Mesendoderm (in vitro differentiated cells): Measurements from ENCODE around the gene PDIA5.

ENCODE experiments used
- DNase-seq: peaks from one replicate; pipeline ENCODE4 v3.0.0; 2013
- H2AK5ac ChIP-seq: 2 replicates; pipeline ENCODE4 v1.6.1; 2013; ENCODE audit warnings: low read length, inconsistent platforms
- H2BK120ac ChIP-seq: 2 replicates; pipeline ENCODE4 v1.6.1; 2013; ENCODE audit warnings: low read depth, mild to moderate bottlenecking, low read length, moderate library complexity, mixed read lengths
- H2BK15ac ChIP-seq: replicated peaks from 2 replicates; pipeline ENCODE4 v1.6.1; 2013; ENCODE audit warnings: low read depth, mild to moderate bottlenecking, moderate library complexity
- H2BK5ac ChIP-seq: 2 replicates; pipeline ENCODE4 v1.6.1; 2013; ENCODE audit warnings: low read length, inconsistent platforms
- H3K18ac ChIP-seq: 2 replicates; pipeline ENCODE4 v1.6.1; 2013; ENCODE audit warnings: mild to moderate bottlenecking, low read length, mixed read lengths
- H3K23ac ChIP-seq: one replicate; pipeline ENCODE4 v1.6.1; 2013; ENCODE audit warnings: low read length
- H3K27ac ChIP-seq: 2 replicates; pipeline ENCODE4 v1.5.1; 2013; ENCODE audit warnings: low read depth, mild to moderate bottlenecking, inconsistent platforms, low read length, moderate library complexity
- H3K27me3 ChIP-seq: 2 replicates; pipeline ENCODE4 v1.6.1; 2013; ENCODE audit warnings: low read length, control low read depth, mild to moderate bottlenecking, inconsistent platforms; ENCODE audit not compliant: insufficient read depth, poor library complexity
- H3K36me3 ChIP-seq: 2 replicates; pipeline ENCODE4 v1.6.1; 2013; ENCODE audit warnings: low read length, inconsistent platforms; ENCODE audit not compliant: control insufficient read depth, insufficient read depth
- H3K4ac ChIP-seq: one replicate; pipeline ENCODE4 v1.6.1; 2013; ENCODE audit warnings: low read depth, mild to moderate bottlenecking, low read length, moderate library complexity
- H3K4me1 ChIP-seq: 2 replicates; pipeline ENCODE4 v1.6.1; 2013; ENCODE audit warnings: low read depth, low read length, inconsistent platforms; ENCODE audit not compliant: control insufficient read depth
- H3K4me2 ChIP-seq: 2 replicates; pipeline ENCODE4 v1.6.1; 2013; ENCODE audit warnings: low read length
- H3K4me3 ChIP-seq: 2 replicates; pipeline ENCODE4 v1.5.1; 2013; ENCODE audit warnings: mild to moderate bottlenecking, low read length
- H3K56ac ChIP-seq: one replicate; pipeline ENCODE4 v1.6.1; 2013; ENCODE audit warnings: low read length
- H3K79me1 ChIP-seq: 2 replicates; pipeline ENCODE4 v1.6.1; 2013; ENCODE audit warnings: low read length, inconsistent platforms
- H3K79me2 ChIP-seq: 2 replicates; pipeline ENCODE4 v1.6.1; 2013; ENCODE audit warnings: mild to moderate bottlenecking, low read length; ENCODE audit not compliant: control insufficient read depth, insufficient read depth
- H3K9ac ChIP-seq: 2 replicates; pipeline ENCODE4 v1.6.1; 2013; ENCODE audit warnings: low read length, inconsistent platforms
- H4K5ac ChIP-seq: one replicate; pipeline ENCODE4 v1.6.1; 2013; ENCODE audit warnings: low read length
- H4K8ac ChIP-seq: one replicate; pipeline ENCODE4 v1.6.1; 2013; ENCODE audit warnings: low read depth, mild to moderate bottlenecking, control low read depth, low read length, moderate library complexity
- WGBS: extraction: QIAGEN DNeasy Blood & Tissue Kit; methylation state at CpG from one replicate; pipeline ENCODE4 v1.1.7; 2013; ENCODE audit warnings: low lambda C conversion rate, missing lambda C conversion rate; ENCODE audit not compliant: insufficient coverage; ENCODE audit errors: extremely low coverage; 5-methylcytosine and 5-hydroxymethylcytosine counted together

Gene PDIA5

DNA sequence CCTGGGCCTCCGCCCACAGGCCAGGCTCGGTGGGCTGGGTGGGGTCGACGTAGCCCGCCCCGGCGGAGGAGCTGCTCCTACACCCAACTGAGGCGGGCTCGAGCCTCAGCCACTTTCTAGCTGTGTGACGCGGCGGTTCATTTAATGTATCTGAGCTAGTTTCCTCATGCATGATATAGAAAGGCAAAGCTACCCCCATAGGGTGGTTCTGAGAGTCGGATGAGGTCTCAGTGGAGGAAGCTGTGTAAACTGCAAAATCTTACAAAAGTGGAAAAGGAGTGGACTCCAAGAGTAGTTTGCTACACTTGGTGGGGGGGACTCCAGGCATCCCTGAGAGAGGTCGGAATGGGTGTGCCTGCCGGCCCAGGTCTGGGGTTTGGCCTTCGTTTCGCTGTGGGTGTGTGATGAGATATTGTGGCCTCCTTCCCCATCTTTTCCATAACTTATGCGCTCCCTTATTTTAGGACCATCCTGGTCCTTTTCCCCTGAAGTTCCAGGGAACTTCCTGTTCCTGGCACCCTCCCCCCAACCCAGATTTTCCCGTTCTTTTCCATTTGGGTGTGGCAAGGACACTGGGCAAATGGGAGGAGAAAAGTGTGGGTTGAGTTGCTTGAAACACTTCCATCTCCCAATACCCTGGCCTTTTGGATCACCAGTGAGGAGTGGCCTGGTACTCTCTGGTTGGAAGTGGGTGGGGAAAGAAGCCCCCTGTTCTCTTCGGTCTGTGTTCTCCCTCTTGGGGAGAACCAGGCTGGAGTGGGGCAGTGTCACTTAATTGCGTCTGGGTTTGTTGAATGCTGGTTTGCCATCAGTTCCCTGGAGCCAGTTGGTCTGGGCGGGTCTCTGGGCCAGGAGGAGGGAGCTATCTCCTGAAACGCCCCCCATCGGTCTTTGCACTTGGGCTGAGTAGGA lies 1.1 kb downstream of the PDIA5 start:
- no peak overlapping the region for H2AK5ac ChIP-seq
- peak overlapping the region; percentile 94 for H3K9ac ChIP-seq
- peak overlapping the region; percentile 99 for H3K56ac ChIP-seq
- H3K4me1 ChIP-seq, result peaks cover 6% of the 10 kb centered on the region
- H3K4me3 ChIP-seq, result peak overlapping the region; percentile 40
- no peak overlapping the region for H2BK15ac ChIP-seq
- H2BK5ac ChIP-seq, result peak overlapping the region; percentile 28
- peak overlapping the region; percentile 61 for H3K4me2 ChIP-seq
- H3K79me1 ChIP-seq, result peaks cover 28% of the 10 kb centered on the region
- H4K8ac ChIP-seq, result no peak overlapping the region
- H3K4ac ChIP-seq, result peak overlapping the region; percentile 66
- peak overlapping the region; percentile 22 for H3K18ac ChIP-seq
- peak overlapping the region; percentile 31 for H3K27ac ChIP-seq
- no peak overlapping the region for H2BK120ac ChIP-seq
- peak overlapping the region; percentile 95 for H3K23ac ChIP-seq
- no peaks in the 10 kb centered on the region for H3K27me3 ChIP-seq
- peaks cover 47% of the 10 kb centered on the region for H3K79me2 ChIP-seq
- H4K5ac ChIP-seq, result no peak overlapping the region
- no peaks in the 10 kb centered on the region for H3K36me3 ChIP-seq
- no CpG with 5 or more reads among the region's 24 CpGs for WGBS
- DNase-seq, result peak; percentile 87

- no CpG with 5 or more reads among the region's 12 CpGs for WGBS
- Histone ChIP-seq H4K8ac (no peak overlapping the region), H3K27ac (no peak overlapping the region), H3K18ac (no peak overlapping the region), H3K9ac (peak overlapping the region; percentile 94), H2BK5ac (no peak overlapping the region), H3K79me1 (peaks cover 36% of the 10 kb centered on the region), H3K4me1 (peaks cover 6% of the 10 kb centered on the region), H2BK15ac (no peak overlapping the region), H2BK120ac (no peak overlapping the region), H3K27me3 (no peaks in the 10 kb centered on the region), H3K23ac (peak overlapping the region; percentile 1), H4K5ac (no peak overlapping the region), H3K79me2 (peaks cover 55% of the 10 kb centered on the region), H3K36me3 (no peaks in the 10 kb centered on the region), H3K56ac (peak overlapping the region; percentile 99), H3K4me3 (peak overlapping the region; percentile 51), H3K4ac (no peak overlapping the region), H3K4me2 (peak overlapping the region; percentile 61), H2AK5ac (peak overlapping the region; percentile 3)
- DNase-seq, result no peak
Measured at GRCh38 chr3:123068601-123069381, 2.0 kb downstream of the PDIA5 start.

DNA sequence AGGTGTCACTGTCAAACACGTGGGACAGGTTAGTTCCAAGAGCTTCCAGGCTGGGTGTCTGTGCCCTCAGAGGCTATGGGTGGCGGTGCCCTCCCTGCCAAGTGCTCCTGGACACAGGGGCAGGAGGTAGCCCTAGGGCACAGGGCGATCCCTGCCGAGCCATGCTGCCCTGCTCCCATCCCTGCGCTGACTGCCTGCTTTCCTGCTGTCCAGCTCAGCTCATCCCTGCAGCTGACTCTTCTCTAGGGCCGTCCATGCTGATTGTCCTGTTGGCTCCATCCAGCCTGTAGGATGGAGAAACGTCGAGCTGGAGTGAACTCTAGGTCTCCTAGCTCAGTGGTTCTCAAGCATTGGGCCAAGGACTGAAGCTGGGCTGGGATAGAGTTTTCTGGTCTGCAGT lies 3.7 kb downstream of the PDIA5 start:
- no peak overlapping the region for H2BK15ac ChIP-seq
- no peak overlapping the region for H3K9ac ChIP-seq
- no peak overlapping the region for H3K4me3 ChIP-seq
- H2BK5ac ChIP-seq, result no peak overlapping the region
- H3K79me1 ChIP-seq, result peaks cover 40% of the 10 kb centered on the region
- no peak overlapping the region for H3K4ac ChIP-seq
- no peaks in the 10 kb centered on the region for H3K27me3 ChIP-seq
- H3K36me3 ChIP-seq, result no peaks in the 10 kb centered on the region
- no CpG with 5 or more reads among the region's 8 CpGs for WGBS
- no peak overlapping the region for H4K5ac ChIP-seq
- H3K4me2 ChIP-seq, result no peak overlapping the region
- no peak overlapping the region for H3K23ac ChIP-seq
- H4K8ac ChIP-seq, result no peak overlapping the region
- H3K56ac ChIP-seq, result peak overlapping the region; percentile 53
- H3K79me2 ChIP-seq, result peaks cover 63% of the 10 kb centered on the region
- no peak overlapping the region for H3K27ac ChIP-seq
- no peak overlapping the region for H3K18ac ChIP-seq
- peaks cover 8% of the 10 kb centered on the region for H3K4me1 ChIP-seq
- no peak overlapping the region for H2AK5ac ChIP-seq
- H2BK120ac ChIP-seq, result no peak overlapping the region
- no peak for DNase-seq

- peaks cover 44% of the 10 kb centered on the region for H3K79me1 ChIP-seq
- no peak overlapping the region for H4K5ac ChIP-seq
- H2BK5ac ChIP-seq, result no peak overlapping the region
- H2BK15ac ChIP-seq, result no peak overlapping the region
- no peak overlapping the region for H3K27ac ChIP-seq
- no peak overlapping the region for H3K56ac ChIP-seq
- H3K4ac ChIP-seq, result no peak overlapping the region
- no peaks in the 10 kb centered on the region for H3K27me3 ChIP-seq
- peaks cover 70% of the 10 kb centered on the region for H3K79me2 ChIP-seq
- H2AK5ac ChIP-seq, result no peak overlapping the region
- no peak overlapping the region for H3K4me2 ChIP-seq
- H3K9ac ChIP-seq, result no peak overlapping the region
- no peak overlapping the region for H2BK120ac ChIP-seq
- DNase-seq, result peak; percentile 82
- no CpG with 5 or more reads among the region's 5 CpGs for WGBS
- no peak overlapping the region for H3K23ac ChIP-seq
- no peaks in the 10 kb centered on the region for H3K36me3 ChIP-seq
- no peak overlapping the region for H3K4me3 ChIP-seq
- H3K4me1 ChIP-seq, result peaks cover 8% of the 10 kb centered on the region
- H4K8ac ChIP-seq, result no peak overlapping the region
- H3K18ac ChIP-seq, result no peak overlapping the region
Measured at GRCh38 chr3:123071146-123071545, 4.3 kb downstream of the PDIA5 start.

DNA sequence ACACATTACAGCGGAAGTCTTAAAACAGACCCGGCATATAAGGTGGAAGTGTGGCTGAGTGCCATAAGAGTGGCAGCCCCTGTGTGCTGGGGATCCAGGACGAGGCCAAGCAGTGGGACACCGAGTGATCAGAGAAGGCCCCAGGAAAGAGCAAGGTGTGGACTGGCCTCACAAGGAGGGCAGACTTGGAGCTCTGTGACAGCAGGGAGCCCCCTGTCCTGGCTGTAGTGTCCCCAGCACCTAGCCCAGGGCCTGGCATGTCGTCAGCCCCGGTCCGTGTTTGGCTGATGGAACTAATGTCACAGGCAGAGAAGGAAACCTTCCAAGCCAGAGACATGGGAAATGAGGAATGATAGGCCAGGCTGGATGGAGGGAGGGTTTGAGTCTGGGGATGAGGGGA lies 4.8 kb downstream of the PDIA5 start:
- no peak overlapping the region for H2BK120ac ChIP-seq
- no peaks in the 10 kb centered on the region for H3K36me3 ChIP-seq
- no peak overlapping the region for H3K4ac ChIP-seq
- peaks cover 48% of the 10 kb centered on the region for H3K79me1 ChIP-seq
- H3K4me1 ChIP-seq, result peaks cover 8% of the 10 kb centered on the region
- no peaks in the 10 kb centered on the region for H3K27me3 ChIP-seq
- no peak overlapping the region for H2BK5ac ChIP-seq
- no peak overlapping the region for H3K18ac ChIP-seq
- no peak overlapping the region for H4K5ac ChIP-seq
- no peak overlapping the region for H2BK15ac ChIP-seq
- peaks cover 74% of the 10 kb centered on the region for H3K79me2 ChIP-seq
- H3K23ac ChIP-seq, result no peak overlapping the region
- no peak overlapping the region for H3K27ac ChIP-seq
- no peak overlapping the region for H2AK5ac ChIP-seq
- no peak overlapping the region for H3K4me2 ChIP-seq
- DNase-seq, result no peak
- H3K9ac ChIP-seq, result no peak overlapping the region
- H3K4me3 ChIP-seq, result no peak overlapping the region
- no peak overlapping the region for H4K8ac ChIP-seq
- no CpG with 5 or more reads among the region's 7 CpGs for WGBS
- H3K56ac ChIP-seq, result peak overlapping the region; percentile 9
